ENCODE results near the gene SMIM35.

DNA sequence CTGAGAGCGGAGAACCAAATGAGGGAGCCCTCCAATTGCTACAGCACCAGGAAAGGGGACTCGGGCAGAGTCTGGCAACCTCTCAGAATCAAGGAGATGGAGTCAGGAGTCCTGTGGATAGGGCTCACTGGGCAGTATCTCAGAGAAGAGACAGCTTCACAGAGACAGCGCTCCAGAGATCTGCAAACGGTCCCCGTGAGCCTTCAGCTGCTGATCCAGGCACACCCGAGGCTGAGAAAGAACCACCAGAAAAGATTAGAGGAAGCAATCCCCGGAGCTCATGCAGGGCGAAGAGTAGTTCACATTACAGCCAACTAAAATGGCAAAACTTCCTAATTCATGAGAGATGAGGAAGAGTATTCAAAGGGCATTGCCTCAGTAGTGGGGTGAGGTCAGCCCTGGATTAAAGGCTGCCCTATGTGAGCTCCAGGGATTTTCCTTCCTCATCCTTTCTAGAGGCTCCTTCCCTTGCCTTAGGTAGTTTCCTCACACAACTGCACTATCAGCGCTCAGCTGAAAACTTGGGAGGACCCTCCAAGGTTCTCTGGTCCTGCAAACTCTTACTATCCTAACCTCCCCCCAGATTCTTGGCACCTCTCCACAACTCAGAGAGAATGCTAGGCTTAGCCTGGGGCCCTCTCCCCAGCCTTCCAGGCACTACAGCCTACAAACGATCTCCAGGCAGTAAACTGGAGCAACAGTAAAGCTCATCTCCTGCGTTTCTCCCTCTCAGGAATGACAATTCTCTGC, 42.1 kb upstream of the SMIM35 start:
- TF ChIP-seq, protein P1, sequence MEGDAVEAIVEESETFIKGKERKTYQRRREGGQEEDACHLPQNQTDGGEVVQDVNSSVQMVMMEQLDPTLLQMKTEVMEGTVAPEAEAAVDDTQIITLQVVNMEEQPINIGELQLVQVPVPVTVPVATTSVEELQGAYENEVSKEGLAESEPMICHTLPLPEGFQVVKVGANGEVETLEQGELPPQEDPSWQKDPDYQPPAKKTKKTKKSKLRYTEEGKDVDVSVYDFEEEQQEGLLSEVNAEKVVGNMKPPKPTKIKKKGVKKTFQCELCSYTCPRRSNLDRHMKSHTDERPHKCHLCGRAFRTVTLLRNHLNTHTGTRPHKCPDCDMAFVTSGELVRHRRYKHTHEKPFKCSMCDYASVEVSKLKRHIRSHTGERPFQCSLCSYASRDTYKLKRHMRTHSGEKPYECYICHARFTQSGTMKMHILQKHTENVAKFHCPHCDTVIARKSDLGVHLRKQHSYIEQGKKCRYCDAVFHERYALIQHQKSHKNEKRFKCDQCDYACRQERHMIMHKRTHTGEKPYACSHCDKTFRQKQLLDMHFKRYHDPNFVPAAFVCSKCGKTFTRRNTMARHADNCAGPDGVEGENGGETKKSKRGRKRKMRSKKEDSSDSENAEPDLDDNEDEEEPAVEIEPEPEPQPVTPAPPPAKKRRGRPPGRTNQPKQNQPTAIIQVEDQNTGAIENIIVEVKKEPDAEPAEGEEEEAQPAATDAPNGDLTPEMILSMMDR (conservative IDR thresholded peaks at IDR 0.05): no peak
- TF ChIP-seq EZH2 (IDR thresholded peaks at IDR 0.05; ENCODE audit: low read depth): no peak

Data from PC-9 (cell line).